Mammary epithelial cell (primary cell): ENCODE results near the gene NPEPL1.

Experiments used
- EZH2 ChIP-seq: IDR thresholded peaks from 2 replicates; pipeline ENCODE4 v1.6.1; 2012; ENCODE audit warnings: low read length, inconsistent platforms, borderline replicate concordance
- TF ChIP-seq, protein P1 (sequence below), 2 donors: IDR thresholded peaks in 1 of 2; conservative IDR thresholded peaks in 1 of 2; 2 replicates each; pipeline ENCODE4 v1.5.1; 2011 to 2012; ENCODE audit warnings: inconsistent platforms in 2 of 2, low read length in 2 of 2, mild to moderate bottlenecking in 2 of 2, control low read depth in 1 of 2, low read depth in 1 of 2; ENCODE audit not compliant: insufficient read depth in 1 of 2; ENCODE audit errors: extremely low read depth in 1 of 2

DNA sequence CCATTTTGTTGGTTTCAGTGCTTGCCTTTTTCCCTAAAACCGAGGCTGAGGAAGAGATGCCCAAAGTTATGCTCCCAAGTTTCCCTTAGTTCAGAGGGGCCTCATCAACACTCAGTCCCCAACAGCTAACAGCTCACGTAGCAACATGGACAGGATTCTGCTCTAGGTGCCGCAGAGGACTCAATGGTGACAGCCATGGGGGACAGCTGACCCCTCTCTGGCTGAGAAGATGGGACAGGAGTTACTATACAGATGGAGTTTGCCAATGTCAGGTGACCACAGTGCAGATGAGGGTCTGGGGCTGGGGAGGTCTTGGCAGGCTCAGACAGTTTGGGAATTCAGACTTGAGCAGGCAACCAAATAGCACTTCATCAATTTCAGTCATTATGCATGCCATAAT, 67.3 kb downstream of the NPEPL1 start:
- TF ChIP-seq, protein P1, sequence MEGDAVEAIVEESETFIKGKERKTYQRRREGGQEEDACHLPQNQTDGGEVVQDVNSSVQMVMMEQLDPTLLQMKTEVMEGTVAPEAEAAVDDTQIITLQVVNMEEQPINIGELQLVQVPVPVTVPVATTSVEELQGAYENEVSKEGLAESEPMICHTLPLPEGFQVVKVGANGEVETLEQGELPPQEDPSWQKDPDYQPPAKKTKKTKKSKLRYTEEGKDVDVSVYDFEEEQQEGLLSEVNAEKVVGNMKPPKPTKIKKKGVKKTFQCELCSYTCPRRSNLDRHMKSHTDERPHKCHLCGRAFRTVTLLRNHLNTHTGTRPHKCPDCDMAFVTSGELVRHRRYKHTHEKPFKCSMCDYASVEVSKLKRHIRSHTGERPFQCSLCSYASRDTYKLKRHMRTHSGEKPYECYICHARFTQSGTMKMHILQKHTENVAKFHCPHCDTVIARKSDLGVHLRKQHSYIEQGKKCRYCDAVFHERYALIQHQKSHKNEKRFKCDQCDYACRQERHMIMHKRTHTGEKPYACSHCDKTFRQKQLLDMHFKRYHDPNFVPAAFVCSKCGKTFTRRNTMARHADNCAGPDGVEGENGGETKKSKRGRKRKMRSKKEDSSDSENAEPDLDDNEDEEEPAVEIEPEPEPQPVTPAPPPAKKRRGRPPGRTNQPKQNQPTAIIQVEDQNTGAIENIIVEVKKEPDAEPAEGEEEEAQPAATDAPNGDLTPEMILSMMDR (conservative IDR thresholded peaks at IDR 0.05 in 1 of 2, IDR thresholded peaks at IDR 0.05 in 1 of 2; ENCODE audit: extremely low read depth in 1 of 2, insufficient read depth in 1 of 2, low read depth in 1 of 2, low read length in 2 of 2), result no peak
- no peak for TF ChIP-seq EZH2
